ENCODE data around the gene PSPC1. TPM values are rescaled to one million over a fixed set of nuclear protein-coding genes. Genes with fewer than 3 reads are reported as not detected.
"Not testable (repeated sequence)": the region's sequence is repeated elsewhere in the genome, so short reads cannot be mapped to it uniquely, and the experiment has no call there.

PSPC1 gene
- total RNA-seq = 100 to 1,000 TPM in 1 of 2 experiments, 10 to 100 TPM in 1; 81.6 to 101 TPM

- DNase-seq (peak; percentile 97), ATAC-seq (peak; percentile 95)
- peaks cover 14% of the 10 kb centered on the region for H3K36me3 Mint-ChIP-seq
- peak within 1 kb of the TSS; percentile 97 for H3K4me3 Mint-ChIP-seq
- H3K27me3 Mint-ChIP-seq; H3K4me1 Mint-ChIP-seq; H3K9me3 Mint-ChIP-seq (ENCODE audit: low read depth): not testable (repeated sequence)
- H3K27ac Mint-ChIP-seq = peak within 1 kb of the TSS; percentile 100
- CTCF ChIA-PET = interaction anchor here (0.9 to 1.9 kb wide), 8 partner anchors 9 to 177 kb away, joined by 3 to 11 read pairs (median 4); partner anchors contain the start of gene ZMYM5
Measured at GRCh38 chr13:19782727-19783682, at the start of gene PSPC1. Gene PSPC1, minus strand, starts transcription at chr13:19782945. Its CDS starts 188 bp downstream, at chr13:19782757.

GRCh38 chr13:19822673-19823072 is 39.9 kb upstream of the PSPC1 start:
- Mint-ChIP-seq H3K9me3 (ENCODE audit: low read depth) (no peaks in the 10 kb centered on the region), H3K27me3 (no peaks in the 10 kb centered on the region), H3K36me3 (peaks cover 49% of the 10 kb centered on the region), H3K4me3 (no peak overlapping the region), H3K4me1 (peaks cover under 1% of the 10 kb centered on the region), H3K27ac (no peak overlapping the region)
- no peak for ATAC-seq
- DNase-seq = no peak
- CTCF ChIA-PET = interaction anchor here (1.7 kb wide), 1 partner anchor 11 kb away, joined by 4 read pairs; no protein-coding TSS in a partner anchor

GRCh38 chr13:19818223-19818842 is 35.6 kb upstream of the PSPC1 start:
- no peak overlapping the region for H3K27ac Mint-ChIP-seq
- ATAC-seq (no peak), DNase-seq (peak; percentile 42)
- no peak overlapping the region for H3K4me3 Mint-ChIP-seq
- H3K4me1 Mint-ChIP-seq = peaks cover 2% of the 10 kb centered on the region
- no peaks in the 10 kb centered on the region for H3K9me3 Mint-ChIP-seq (ENCODE audit: low read depth)
- H3K27me3 Mint-ChIP-seq = no peaks in the 10 kb centered on the region
- H3K36me3 Mint-ChIP-seq = peaks cover 29% of the 10 kb centered on the region
- CTCF ChIA-PET = interaction anchor here (0.5 to 1.2 kb wide), 5 partner anchors 9 to 988 kb away, joined by 3 to 4 read pairs (median 3); no protein-coding TSS in a partner anchor

GRCh38 chr13:19817510-19818158 is 34.9 kb upstream of the PSPC1 start:
- Mint-ChIP-seq H3K27ac (no peak overlapping the region), H3K9me3 (ENCODE audit: low read depth) (no peaks in the 10 kb centered on the region), H3K4me3 (no peak overlapping the region), H3K27me3 (no peaks in the 10 kb centered on the region), H3K36me3 (peaks cover 25% of the 10 kb centered on the region), H3K4me1 (peaks cover 2% of the 10 kb centered on the region)
- CTCF ChIA-PET = interaction anchor here (0.5 to 1.2 kb wide), 6 partner anchors 8 to 989 kb away, joined by 3 to 4 read pairs (median 4); no protein-coding TSS in a partner anchor
- DNase-seq = no peak
- no peak for ATAC-seq

GRCh38 chr13:19817106-19817505 is 34.4 kb upstream of the PSPC1 start:
- no peak for DNase-seq
- H3K27me3 Mint-ChIP-seq = no peaks in the 10 kb centered on the region
- peaks cover 2% of the 10 kb centered on the region for H3K4me1 Mint-ChIP-seq
- ATAC-seq = no peak
- no peak overlapping the region for H3K27ac Mint-ChIP-seq
- CTCF ChIA-PET = interaction anchor here (0.6 kb wide), 1 partner anchor 17 kb away, joined by 4 read pairs; no protein-coding TSS in a partner anchor
- no peaks in the 10 kb centered on the region for H3K9me3 Mint-ChIP-seq (ENCODE audit: low read depth)
- H3K36me3 Mint-ChIP-seq = peaks cover 28% of the 10 kb centered on the region
- no peak overlapping the region for H3K4me3 Mint-ChIP-seq

GRCh38 chr13:19815842-19816241 is 33.1 kb upstream of the PSPC1 start:
- H3K4me1 Mint-ChIP-seq; H3K4me3 Mint-ChIP-seq; ATAC-seq; H3K27ac Mint-ChIP-seq; H3K9me3 Mint-ChIP-seq (ENCODE audit: low read depth); H3K27me3 Mint-ChIP-seq; DNase-seq; CTCF ChIA-PET: not testable (repeated sequence)
- peaks cover 24% of the 10 kb centered on the region for H3K36me3 Mint-ChIP-seq

- H3K9me3 Mint-ChIP-seq (ENCODE audit: low read depth) = no peaks in the 10 kb centered on the region
Measured at GRCh38 chr13:19810996-19811881, 28.5 kb upstream of the PSPC1 start.

GRCh38 chr13:19810151-19810550 is 27.4 kb upstream of the PSPC1 start:
- Mint-ChIP-seq H3K9me3 (ENCODE audit: low read depth) (no peaks in the 10 kb centered on the region), H3K4me1 (no peaks in the 10 kb centered on the region), H3K36me3 (peaks cover 9% of the 10 kb centered on the region), H3K27ac (no peak overlapping the region), H3K4me3 (no peak overlapping the region), H3K27me3 (no peaks in the 10 kb centered on the region)
- no peak for ATAC-seq
- DNase-seq = no peak
- CTCF ChIA-PET = interaction anchor here (1.5 kb wide), 1 partner anchor 8 kb away, joined by 3 read pairs; no protein-coding TSS in a partner anchor

More at GRCh38 chr13:19810996-19811881, 28.5 kb upstream of the PSPC1 start:
- DNase-seq (no peak), ATAC-seq (no peak)
- Mint-ChIP-seq H3K4me1 (no peaks in the 10 kb centered on the region), H3K27me3 (no peaks in the 10 kb centered on the region), H3K27ac (no peak overlapping the region), H3K4me3 (no peak overlapping the region), H3K36me3 (peaks cover 7% of the 10 kb centered on the region)
- CTCF ChIA-PET = interaction anchor here (1.5 kb wide), 1 partner anchor 11 kb away, joined by 4 read pairs; no protein-coding TSS in a partner anchor

GRCh38 chr13:19805765-19806164 is 23.0 kb upstream of the PSPC1 start:
- CTCF ChIA-PET = no interaction called here
- ATAC-seq = no peak
- H3K27me3 Mint-ChIP-seq = no peaks in the 10 kb centered on the region
- H3K36me3 Mint-ChIP-seq = peaks cover 2% of the 10 kb centered on the region
- H3K9me3 Mint-ChIP-seq (ENCODE audit: low read depth) = no peaks in the 10 kb centered on the region
- DNase-seq = no peak
- no peak overlapping the region for H3K4me3 Mint-ChIP-seq
- H3K27ac Mint-ChIP-seq = no peak overlapping the region
- H3K4me1 Mint-ChIP-seq = no peaks in the 10 kb centered on the region

- Mint-ChIP-seq H3K27ac (no peak overlapping the region), H3K9me3 (ENCODE audit: low read depth) (no peaks in the 10 kb centered on the region), H3K36me3 (peaks cover 2% of the 10 kb centered on the region), H3K4me1 (peaks cover 8% of the 10 kb centered on the region), H3K4me3 (no peak overlapping the region), H3K27me3 (no peaks in the 10 kb centered on the region)
- CTCF ChIA-PET = no interaction called here
- no peak for DNase-seq
- no peak for ATAC-seq
Measured at GRCh38 chr13:19795956-19796355, 13.2 kb upstream of the PSPC1 start.

GRCh38 chr13:19794631-19795030 is 11.9 kb upstream of the PSPC1 start:
- Mint-ChIP-seq H3K27me3 (no peaks in the 10 kb centered on the region), H3K36me3 (peaks cover 2% of the 10 kb centered on the region), H3K27ac (no peak overlapping the region), H3K9me3 (ENCODE audit: low read depth) (no peaks in the 10 kb centered on the region), H3K4me1 (peaks cover 8% of the 10 kb centered on the region), H3K4me3 (no peak overlapping the region)
- no peak for ATAC-seq
- DNase-seq = no peak
- CTCF ChIA-PET = interaction anchor here (0.7 to 1.4 kb wide), 2 partner anchors 11 to 308 kb away, joined by 3 read pairs; partner anchors contain the start of gene PSPC1

- Mint-ChIP-seq H3K27ac (no peak overlapping the region), H3K36me3 (peaks cover 2% of the 10 kb centered on the region), H3K27me3 (no peaks in the 10 kb centered on the region), H3K4me3 (no peak overlapping the region), H3K4me1 (peaks cover 8% of the 10 kb centered on the region), H3K9me3 (ENCODE audit: low read depth) (no peaks in the 10 kb centered on the region)
- ATAC-seq = no peak
- no peak for DNase-seq
- CTCF ChIA-PET = interaction anchor here (0.7 to 1.1 kb wide), 2 partner anchors 9 to 65 kb away, joined by 3 read pairs; partner anchors contain the start of gene PSPC1
Measured at GRCh38 chr13:19791953-19792537, 9.3 kb upstream of the PSPC1 start.
